Esophagus (tissue), 2 donors: ENCODE data around the gene INKA1. TPM values are rescaled to one million over a fixed set of nuclear protein-coding genes. Genes with fewer than 3 reads are reported as not detected.
"Not testable (repeated sequence)": the region's sequence is repeated elsewhere in the genome, so short reads cannot be mapped to it uniquely, and the experiment has no call there.

Experiments used
- H3K27ac ChIP-seq, 2 donors: one replicate each; pipeline ENCODE4 v1.5.1; 2013; ENCODE audit warnings: low read depth in 2 of 2, mild to moderate bottlenecking in 2 of 2, inconsistent platforms in 1 of 2, low read length in 1 of 2, moderate library complexity in 1 of 2
- H3K27me3 ChIP-seq, 2 donors: one replicate each; pipeline ENCODE4 v1.6.1; 2013; ENCODE audit warnings: low read length in 2 of 2, control low read depth in 1 of 2, mild to moderate bottlenecking in 1 of 2; ENCODE audit not compliant: insufficient read depth in 2 of 2, control insufficient read depth in 1 of 2
- H3K36me3 ChIP-seq, 2 donors: one replicate each; pipeline ENCODE4 v1.6.1; 2013; ENCODE audit warnings: low read length in 1 of 2; ENCODE audit not compliant: control insufficient read depth in 2 of 2, insufficient read depth in 2 of 2
- H3K4me1 ChIP-seq, 2 donors: one replicate each; pipeline ENCODE4 v1.6.1; 2013; ENCODE audit warnings: low read length in 1 of 2; ENCODE audit not compliant: control insufficient read depth in 2 of 2, insufficient read depth in 2 of 2
- H3K4me3 ChIP-seq, 2 donors: one replicate each; pipeline ENCODE4 v1.5.1; 2013; ENCODE audit warnings: low read length in 2 of 2, mild to moderate bottlenecking in 2 of 2, low read depth in 1 of 2, moderate library complexity in 1 of 2
- H3K9me3 ChIP-seq, 2 donors: one replicate each; pipeline ENCODE4 v1.6.1; 2013; ENCODE audit warnings: mild to moderate bottlenecking in 2 of 2, low read depth in 1 of 2, low read length in 1 of 2, moderate library complexity in 1 of 2; ENCODE audit not compliant: control insufficient read depth in 2 of 2, insufficient read depth in 1 of 2
- WGBS, 2 donors: extraction: QIAGEN DNeasy Blood & Tissue Kit; methylation state at CpG; one replicate each; pipeline ENCODE4 v1.1.7; 2013; 5-methylcytosine and 5-hydroxymethylcytosine counted together
- polyA plus RNA-seq, 2 donors: library from polyadenylated mRNA; stranded (reverse); fragments of 200-250 nt; gene quantifications; one replicate each; pipeline ENCODE4 v1.2.3, GENCODE V29; 2013
- donor health status: healthy with polysubstance abuse.
- donor health status: Bipolar disorder and iron deficiency.

Gene INKA1
- polyA plus RNA-seq, 2 donors: 26.3 to 28.4 TPM

GRCh38 chr3:49771340-49771938 lies 31.6 kb upstream of the INKA1 start:
- H3K4me3 ChIP-seq: no peak overlapping the region
- 70 to 75% methylated on average over 1 of the region's 1 CpG for WGBS, 2 donors
- H3K27me3 ChIP-seq: no peaks in the 10 kb centered on the region
- no peaks in the 10 kb centered on the region for H3K4me1 ChIP-seq
- peaks cover 0 to 3% of the 10 kb centered on the region in 2 donors for H3K36me3 ChIP-seq
- H3K27ac ChIP-seq: no peak overlapping the region
- no peaks in the 10 kb centered on the region for H3K9me3 ChIP-seq

DNA sequence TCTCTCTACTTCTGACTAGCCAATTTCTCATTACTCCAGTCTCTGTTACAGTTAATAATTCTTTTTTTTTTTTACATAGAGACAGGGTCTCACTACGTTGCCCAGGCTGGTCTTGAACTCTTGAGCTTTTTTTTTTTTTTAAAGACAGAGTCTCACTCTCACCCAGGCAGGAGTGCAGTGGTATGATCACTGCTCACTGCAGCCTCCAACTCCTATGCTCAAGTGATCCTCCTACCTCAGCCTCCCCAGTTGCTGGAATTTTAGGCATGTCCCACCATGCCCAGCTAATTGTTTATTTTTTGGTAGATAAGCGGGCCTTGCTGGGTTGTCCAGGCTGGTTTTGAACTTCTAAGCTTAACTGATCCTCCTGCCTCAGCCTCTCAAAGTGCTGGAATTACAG lies 30.4 kb upstream of the INKA1 start:
- H3K9me3 ChIP-seq: no peaks in the 10 kb centered on the region
- WGBS, 2 donors: 91 to 95% methylated on average over 2 of the region's 2 CpGs
- H3K4me1 ChIP-seq: no peaks in the 10 kb centered on the region
- H3K27me3 ChIP-seq: no peaks in the 10 kb centered on the region
- H3K4me3 ChIP-seq: no peak overlapping the region
- H3K36me3 ChIP-seq: peaks cover 0 to 3% of the 10 kb centered on the region in 2 donors
- H3K27ac ChIP-seq: no peak overlapping the region

GRCh38 chr3:49775538-49775937 lies 27.5 kb upstream of the INKA1 start:
- Histone ChIP-seq H3K9me3 (no peaks in the 10 kb centered on the region), H3K36me3 (no peaks in the 10 kb centered on the region), H3K27me3 (no peaks in the 10 kb centered on the region), H3K27ac (no peak overlapping the region), H3K4me1 (no peaks in the 10 kb centered on the region), H3K4me3 (no peak overlapping the region)
- WGBS, 2 donors: 66 to 67% methylated on average over 3 of the region's 3 CpGs

GRCh38 chr3:49776101-49776500 lies 27.0 kb upstream of the INKA1 start:
- H3K36me3 ChIP-seq: not testable (repeated sequence)
- WGBS, 2 donors: 90 to 93% methylated on average over 8 of the region's 8 CpGs

GRCh38 chr3:49779358-49780079 lies 23.5 kb upstream of the INKA1 start:
- 91 to 92% methylated on average over 5 of the region's 5 CpGs for WGBS, 2 donors
- H3K4me1 ChIP-seq: no peaks in the 10 kb centered on the region
- H3K27me3 ChIP-seq: no peaks in the 10 kb centered on the region
- H3K27ac ChIP-seq: no peak overlapping the region
- no peak overlapping the region for H3K4me3 ChIP-seq
- no peaks in the 10 kb centered on the region for H3K9me3 ChIP-seq
- H3K36me3 ChIP-seq: peaks cover 0 to 2% of the 10 kb centered on the region in 2 donors

More at GRCh38 chr3:49776101-49776500, 27.0 kb upstream of the INKA1 start:
- not testable (repeated sequence) for H3K9me3 ChIP-seq, H3K27ac ChIP-seq, H3K27me3 ChIP-seq, H3K4me1 ChIP-seq, H3K4me3 ChIP-seq

DNA sequence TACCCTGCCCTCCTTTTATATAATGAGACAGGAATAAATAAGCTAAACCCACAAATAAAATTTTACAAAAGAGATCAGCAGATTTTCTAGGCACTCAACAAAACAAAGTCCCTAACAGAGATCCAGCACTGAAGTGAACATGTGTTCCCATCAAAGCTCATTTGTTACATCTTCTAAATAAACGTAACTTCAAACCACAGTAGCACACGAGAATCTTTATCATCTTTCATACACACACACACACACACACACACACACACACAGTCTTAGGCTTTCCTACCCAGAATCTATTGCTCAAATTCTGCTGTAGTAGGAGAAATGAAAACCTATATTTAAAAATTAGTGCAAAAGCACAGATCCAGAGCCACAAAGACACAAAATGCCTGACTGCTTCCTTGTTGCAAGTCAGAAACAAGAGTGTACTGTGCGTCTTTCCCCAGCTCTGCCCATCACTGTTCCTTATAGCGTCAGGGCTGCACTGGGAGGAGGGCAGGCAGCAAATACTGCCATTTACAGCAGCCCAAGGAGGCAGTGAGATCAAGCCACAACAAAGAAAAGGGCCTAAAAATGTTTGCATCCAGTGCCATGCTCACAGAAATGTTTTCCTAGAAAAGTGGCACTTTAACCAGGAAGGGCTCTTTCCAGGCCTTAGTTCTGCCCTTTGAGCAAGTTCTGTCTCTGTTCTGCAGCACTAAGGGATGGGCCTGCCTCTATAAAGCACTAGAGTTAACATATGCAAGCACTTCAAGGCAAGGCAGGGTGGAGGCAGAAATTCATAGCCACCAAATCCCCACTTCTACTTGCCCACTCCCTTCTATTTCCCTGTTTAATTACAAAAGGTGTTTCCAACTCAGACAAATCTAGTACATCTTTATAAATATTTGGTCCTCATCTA lies 22.7 kb upstream of the INKA1 start:
- no peak overlapping the region for H3K27ac ChIP-seq
- H3K27me3 ChIP-seq: no peaks in the 10 kb centered on the region
- H3K4me1 ChIP-seq: no peaks in the 10 kb centered on the region
- H3K4me3 ChIP-seq: no peak overlapping the region
- WGBS, 2 donors: 62 to 70% methylated on average over 4 of the region's 4 CpGs
- H3K36me3 ChIP-seq: peaks cover 0 to 2% of the 10 kb centered on the region in 2 donors
- no peaks in the 10 kb centered on the region for H3K9me3 ChIP-seq

DNA sequence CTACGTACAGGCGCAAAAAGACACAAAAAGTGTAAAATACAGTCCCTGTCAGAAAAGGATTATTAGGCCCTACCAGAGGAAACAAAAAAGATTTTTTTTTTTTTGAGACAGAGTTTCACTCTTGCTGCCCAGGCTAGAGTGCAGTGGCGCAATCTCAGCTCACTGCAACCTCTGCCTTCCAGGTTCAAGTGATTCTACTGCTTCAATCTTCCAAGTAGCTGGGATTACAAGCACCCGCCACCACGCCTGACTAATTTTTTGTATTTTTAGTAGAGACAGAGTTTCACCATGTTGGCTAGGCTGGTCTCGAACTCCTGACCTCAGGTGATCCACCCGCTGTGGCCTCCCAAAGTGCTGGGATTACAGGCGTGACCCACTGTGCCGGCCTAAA lies 22.1 kb upstream of the INKA1 start:
- not testable (repeated sequence) for H3K27ac ChIP-seq, H3K27me3 ChIP-seq, H3K36me3 ChIP-seq, H3K9me3 ChIP-seq, H3K4me3 ChIP-seq, H3K4me1 ChIP-seq
- 91 to 93% methylated on average over 9 of the region's 9 CpGs for WGBS, 2 donors

DNA sequence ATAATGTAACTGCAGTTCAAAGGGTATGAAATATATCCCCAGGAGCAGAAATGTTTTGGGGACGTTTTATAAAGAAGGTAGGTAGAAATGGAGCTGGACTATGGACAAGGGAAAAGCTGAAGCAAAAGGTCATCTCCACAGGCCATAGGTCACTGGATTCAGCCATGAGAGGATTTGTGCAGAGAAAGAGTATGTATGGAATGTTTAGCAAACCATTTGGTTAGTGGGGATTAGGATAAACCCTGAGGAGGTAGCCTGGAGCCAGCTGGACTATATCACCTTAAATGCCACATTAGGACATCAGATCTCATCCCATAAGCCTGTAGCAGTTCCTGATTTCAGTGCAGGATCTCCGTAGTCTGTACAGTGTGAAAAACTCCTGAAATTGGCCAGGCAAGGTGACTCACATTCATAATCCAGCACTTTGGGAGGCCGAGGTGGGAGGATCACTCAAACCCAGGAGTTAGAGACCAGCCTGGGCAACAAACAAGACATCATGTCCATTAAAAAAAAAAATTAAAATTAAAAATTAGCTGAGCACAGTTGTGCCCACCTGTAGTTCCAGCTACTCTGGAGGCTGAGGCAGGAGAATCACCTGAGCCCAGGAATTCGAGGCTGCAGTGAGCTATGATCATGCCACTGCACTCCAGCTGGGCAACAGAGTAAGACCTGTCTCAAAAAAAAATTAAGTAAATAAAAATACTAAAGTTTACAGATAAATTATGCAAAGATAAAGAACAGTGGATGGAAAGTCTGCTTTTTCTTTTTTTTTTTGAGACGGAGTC lies 21.5 kb upstream of the INKA1 start:
- no peaks in the 10 kb centered on the region for H3K4me1 ChIP-seq
- no peak overlapping the region for H3K27ac ChIP-seq
- no peaks in the 10 kb centered on the region for H3K27me3 ChIP-seq
- WGBS, 2 donors: 83 to 85% methylated on average over 5 of the region's 5 CpGs
- H3K9me3 ChIP-seq: no peaks in the 10 kb centered on the region
- H3K4me3 ChIP-seq: no peak overlapping the region
- peaks cover 0 to 2% of the 10 kb centered on the region in 2 donors for H3K36me3 ChIP-seq

GRCh38 chr3:49782277-49782676 lies 20.8 kb upstream of the INKA1 start:
- H3K9me3 ChIP-seq, H3K4me3 ChIP-seq, H3K27ac ChIP-seq, H3K36me3 ChIP-seq, H3K27me3 ChIP-seq, H3K4me1 ChIP-seq: not testable (repeated sequence)
- 91 to 94% methylated on average over 9 of the region's 9 CpGs for WGBS, 2 donors
